Activated T-cell treated with anti-CD3 and anti-CD28 coated beads for 48 hours (primary cell): Measurements from ENCODE around the gene MIDN.

Experiments
- DNase-seq: peaks from one replicate; pipeline ENCODE4 v3.0.0-alpha.2; 2020; ENCODE audit warnings: low read depth

Gene MIDN

GRCh38 chr19:1270854-1271527, 22.6 kb downstream of the MIDN start:
- no peak for DNase-seq

GRCh38 chr19:1271528-1272422, 23.4 kb downstream of the MIDN start:
- DNase-seq, result no peak

GRCh38 chr19:1272423-1273262, 24.3 kb downstream of the MIDN start:
- DNase-seq, result no peak

- no peak for DNase-seq
These were observed 25.1 kb downstream of the MIDN start for GRCh38 chr19:1273263-1274041.

- DNase-seq, result no peak
These were observed 25.9 kb downstream of the MIDN start for GRCh38 chr19:1274081-1274851.

GRCh38 chr19:1274852-1275259, 26.5 kb downstream of the MIDN start:
- DNase-seq, result no peak

GRCh38 chr19:1275260-1275975, 27.0 kb downstream of the MIDN start, which contains the start of gene FAM174C:
FAM174C (plus strand) TSS chr19:1275530; CDS start chr19:1275550, 20 bp downstream.
- peak; percentile 95 for DNase-seq

GRCh38 chr19:1275976-1276627, 27.7 kb downstream of the MIDN start:
- no peak for DNase-seq

- peak; percentile 33 for DNase-seq
These were observed 28.2 kb downstream of the MIDN start for GRCh38 chr19:1276628-1277022.

GRCh38 chr19:1277061-1277460, 28.7 kb downstream of the MIDN start:
- no peak for DNase-seq

- DNase-seq, result no peak
These were observed 29.7 kb downstream of the MIDN start for GRCh38 chr19:1278074-1278473.

GRCh38 chr19:1278713-1279660, 30.6 kb downstream of the MIDN start:
- DNase-seq, result no peak

- peak; percentile 81 for DNase-seq
These were observed 31.5 kb downstream of the MIDN start for GRCh38 chr19:1279782-1280341.

- DNase-seq, result no peak
These were observed 32.5 kb downstream of the MIDN start for GRCh38 chr19:1280636-1281568.

GRCh38 chr19:1281569-1282287, 33.3 kb downstream of the MIDN start:
- DNase-seq, result no peak

- no peak for DNase-seq
These were observed 34.3 kb downstream of the MIDN start for GRCh38 chr19:1282588-1283206.
